ENCODE results near the gene ENDOD1.

ENDOD1 gene

DNA sequence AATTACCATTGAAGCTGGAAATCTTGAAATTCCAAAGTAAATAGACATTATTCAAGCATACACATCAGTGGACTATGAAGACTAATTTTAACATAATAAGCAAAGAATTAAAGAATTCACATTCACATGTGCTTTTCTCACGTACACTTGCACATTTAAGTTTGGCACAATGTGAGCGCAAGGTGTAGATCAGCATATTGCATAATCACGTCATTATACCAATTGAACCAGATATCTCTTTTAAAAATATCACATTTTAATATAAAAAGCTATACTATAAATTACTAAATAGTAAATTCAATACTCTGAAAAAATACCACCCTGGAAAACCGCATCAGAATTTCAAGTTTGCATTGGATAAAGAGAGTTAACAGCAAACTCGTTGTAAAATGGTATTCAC lies 80.6 kb downstream of the ENDOD1 start:
- DNase-seq (ENCODE audit: low read depth in 2 of 2) = no peak

- DNase-seq (ENCODE audit: low read depth in 2 of 2) = no peak
Observed at GRCh38 chr11:95175818-95176380, 86.3 kb downstream of the ENDOD1 start.

Measured in activated CD8-positive, alpha-beta memory T cell treated with anti-CD3 and anti-CD28 coated beads for 4 hours (primary cell).